A673 (cell line): Measurements from ENCODE around the gene CD96.

ENCODE experiments used
- CTCF ChIP-seq: fragments of 300-800, 200-600 bp; sonication (generic); conservative IDR thresholded peaks from 2 replicates; pipeline ENCODE4 v1.5.1; 2017; ENCODE audit warnings: low read depth, mild to moderate bottlenecking, antibody characterized with exemption, low read length, moderate library complexity, mixed read lengths
- EZH2 ChIP-seq: fragments of 200-600 bp; sonication (generic); IDR thresholded peaks from 2 replicates; pipeline ENCODE4 v1.6.1; 2017; ENCODE audit warnings: borderline replicate concordance, low read depth, mild to moderate bottlenecking, mixed read lengths, antibody characterized with exemption, low read length; ENCODE audit not compliant: poor library complexity, severe bottlenecking

GRCh38 chr3:111581403-111582119 is 39.6 kb downstream of the CD96 start:
- TF ChIP-seq CTCF (no peak), EZH2 (no peak)
